ELR (cell line): ENCODE data around the gene LRRTM3.
A peak's percentile ranks its signal among the peaks of the same experiment; 100 is the strongest.

Experiments used
- DNase-seq: peaks from one replicate; pipeline ENCODE4 v3.0.0-alpha.2; 2015; ENCODE audit warnings: low read depth

Gene LRRTM3

DNA sequence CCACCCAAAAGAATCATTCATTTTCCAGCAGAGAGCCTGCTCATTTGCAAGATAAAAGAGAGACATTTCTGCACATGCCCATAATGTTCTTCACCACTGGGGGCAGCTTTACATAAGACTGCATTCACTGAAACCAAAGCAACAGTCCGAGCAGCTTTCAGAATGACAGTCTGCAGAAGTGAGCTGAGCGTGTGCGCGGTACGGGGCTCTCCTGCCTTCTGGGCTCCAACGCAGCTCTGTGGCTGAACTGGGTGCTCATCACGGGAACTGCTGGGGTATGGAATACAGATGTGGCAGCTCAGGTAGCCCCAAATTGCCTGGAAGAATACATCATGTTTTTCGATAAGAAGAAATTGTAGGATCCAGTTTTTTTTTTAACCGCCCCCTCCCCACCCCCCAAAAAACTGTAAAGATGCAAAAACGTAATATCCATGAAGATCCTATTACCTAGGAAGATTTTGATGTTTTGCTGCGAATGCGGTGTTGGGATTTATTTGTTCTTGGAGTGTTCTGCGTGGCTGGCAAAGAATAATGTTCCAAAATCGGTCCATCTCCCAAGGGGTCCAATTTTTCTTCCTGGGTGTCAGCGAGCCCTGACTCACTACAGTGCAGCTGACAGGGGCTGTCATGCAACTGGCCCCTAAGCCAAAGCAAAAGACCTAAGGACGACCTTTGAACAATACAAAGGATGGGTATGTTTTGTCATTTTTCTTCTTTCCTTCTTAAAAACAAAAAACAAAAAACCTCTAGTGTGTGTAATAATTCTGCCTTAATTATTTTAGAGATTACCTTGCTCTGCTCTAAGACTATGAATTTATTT, at the start of gene LRRTM3:
TSS of gene LRRTM3 (plus strand) at position 141 of the 820 bp plus-strand sequence.
- DNase-seq = peak; percentile 83

DNA sequence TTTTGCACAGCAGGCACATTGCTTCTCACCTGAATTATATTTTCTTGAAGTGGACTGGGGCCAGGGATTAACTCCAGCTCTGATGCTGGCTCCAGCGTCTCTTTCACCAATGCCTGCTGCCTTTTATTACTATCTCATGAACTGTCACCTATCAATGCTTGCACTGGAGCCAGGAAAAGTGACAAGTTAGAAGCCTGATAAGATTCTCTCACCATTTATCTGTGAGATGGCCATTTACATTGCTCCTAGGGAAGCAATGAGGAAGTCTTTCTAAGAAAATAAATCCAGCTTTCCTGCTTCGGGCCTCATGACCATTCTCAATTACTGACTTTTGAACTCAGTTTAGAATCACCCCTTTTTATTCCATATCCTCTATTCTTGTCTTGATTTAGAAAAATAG, 48.5 kb upstream of the LRRTM3 start:
- DNase-seq = no peak

DNA sequence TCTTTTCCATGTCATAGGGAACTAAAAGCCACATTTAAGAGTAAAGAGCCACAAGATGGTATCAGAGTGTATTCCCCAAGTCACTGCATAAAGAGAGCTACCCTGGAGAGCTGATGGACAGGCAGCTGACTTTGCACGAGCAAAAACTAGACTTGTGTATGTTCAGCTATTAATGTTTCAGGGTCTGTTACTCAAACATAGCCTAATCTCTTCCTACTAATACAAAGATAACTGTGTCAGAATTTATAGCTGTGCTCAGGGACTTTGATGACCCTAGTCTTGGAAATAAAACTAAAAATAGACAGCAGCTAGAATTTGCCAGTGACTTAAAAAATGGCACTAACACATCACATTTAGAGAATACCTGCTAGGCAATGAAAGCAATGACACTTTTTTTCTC, 45.5 kb upstream of the LRRTM3 start:
- no peak for DNase-seq

GRCh38 chr10:66880826-66881225, 45.0 kb upstream of the LRRTM3 start:
- no peak for DNase-seq

DNA sequence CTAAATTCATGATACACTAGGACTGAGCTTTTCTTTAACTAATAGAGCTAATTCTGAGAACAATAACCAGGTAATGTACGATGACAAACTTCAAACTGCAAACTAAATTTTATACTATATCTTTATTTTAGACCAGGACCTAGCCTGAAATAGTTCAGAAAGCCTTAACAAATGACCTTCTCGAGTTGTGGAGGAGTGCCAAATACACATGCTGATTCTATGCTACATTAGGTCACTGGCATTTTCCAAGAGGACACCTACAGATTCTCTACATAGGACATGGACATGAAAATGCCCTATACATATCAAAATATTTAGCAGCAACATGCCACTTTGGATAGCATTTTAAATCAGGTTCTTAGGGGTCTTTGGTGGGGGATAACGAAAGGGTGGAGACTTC, 44.0 kb upstream of the LRRTM3 start:
- DNase-seq = no peak

GRCh38 chr10:66882271-66882670, 43.6 kb upstream of the LRRTM3 start:
- no peak for DNase-seq

GRCh38 chr10:66886848-66887247, 39.0 kb upstream of the LRRTM3 start:
- DNase-seq = no peak

- no peak for DNase-seq
Observed at GRCh38 chr10:66888237-66888636, 37.6 kb upstream of the LRRTM3 start.

GRCh38 chr10:66892871-66893270, 33.0 kb upstream of the LRRTM3 start:
- no peak for DNase-seq

- DNase-seq = peak; percentile 68
Observed at GRCh38 chr10:66910671-66911070, 15.2 kb upstream of the LRRTM3 start.

DNA sequence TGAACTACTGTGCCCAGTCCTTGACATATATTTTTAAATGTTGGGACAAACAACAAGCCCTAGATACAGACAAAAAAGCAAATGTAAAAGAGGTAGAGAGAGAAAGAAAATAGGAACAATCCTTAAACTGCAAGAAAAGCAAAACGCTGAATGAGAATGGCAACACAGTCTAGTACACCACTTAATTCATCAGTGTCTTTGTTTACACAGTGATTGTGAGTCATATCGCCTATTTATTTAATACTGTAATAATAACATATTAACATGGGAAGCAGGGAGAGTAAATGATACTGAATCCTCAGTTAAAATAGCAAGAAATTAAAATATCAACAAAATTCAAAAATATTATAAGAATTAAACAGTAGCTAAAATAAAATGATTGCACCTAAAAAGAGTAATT, 9.8 kb upstream of the LRRTM3 start:
- DNase-seq = no peak

DNA sequence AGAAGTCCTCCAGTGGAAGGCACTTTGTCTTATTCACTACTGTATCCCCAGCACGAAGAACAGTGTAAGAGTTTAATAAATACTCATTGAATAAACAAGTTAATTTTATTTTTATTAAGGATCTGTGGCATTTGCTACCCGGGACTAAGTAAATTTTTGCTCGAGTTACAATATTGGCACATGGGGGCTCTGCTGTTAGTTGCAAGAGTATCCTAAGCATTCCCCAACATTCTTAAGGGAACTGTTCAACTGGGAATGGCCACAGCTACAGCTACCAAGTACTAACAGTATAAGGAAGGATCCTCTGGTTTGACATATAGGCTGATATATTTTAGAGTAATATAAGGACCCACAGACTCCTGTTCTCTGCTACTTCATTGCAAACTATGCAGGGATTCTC, 8.7 kb upstream of the LRRTM3 start:
- peak; percentile 12 for DNase-seq

DNA sequence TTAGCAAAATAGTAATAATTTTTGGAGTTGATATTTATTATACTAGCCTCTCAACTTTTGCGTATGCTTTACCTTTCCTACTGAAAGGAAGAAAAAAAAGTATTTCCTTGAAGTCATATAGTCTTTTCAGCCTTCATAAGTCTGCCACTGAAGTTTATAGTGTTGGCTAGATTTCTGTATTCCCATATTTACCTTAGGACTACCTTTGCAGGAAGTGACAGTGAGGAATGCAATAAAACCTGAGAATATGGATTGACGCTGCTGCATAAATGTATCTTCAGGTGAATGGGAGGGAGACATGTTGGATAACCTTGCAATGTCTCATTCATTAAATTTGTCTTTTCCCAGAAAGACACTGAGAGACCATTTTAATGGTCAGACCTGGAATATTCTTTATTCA, 6.6 kb upstream of the LRRTM3 start:
- DNase-seq = no peak

DNA sequence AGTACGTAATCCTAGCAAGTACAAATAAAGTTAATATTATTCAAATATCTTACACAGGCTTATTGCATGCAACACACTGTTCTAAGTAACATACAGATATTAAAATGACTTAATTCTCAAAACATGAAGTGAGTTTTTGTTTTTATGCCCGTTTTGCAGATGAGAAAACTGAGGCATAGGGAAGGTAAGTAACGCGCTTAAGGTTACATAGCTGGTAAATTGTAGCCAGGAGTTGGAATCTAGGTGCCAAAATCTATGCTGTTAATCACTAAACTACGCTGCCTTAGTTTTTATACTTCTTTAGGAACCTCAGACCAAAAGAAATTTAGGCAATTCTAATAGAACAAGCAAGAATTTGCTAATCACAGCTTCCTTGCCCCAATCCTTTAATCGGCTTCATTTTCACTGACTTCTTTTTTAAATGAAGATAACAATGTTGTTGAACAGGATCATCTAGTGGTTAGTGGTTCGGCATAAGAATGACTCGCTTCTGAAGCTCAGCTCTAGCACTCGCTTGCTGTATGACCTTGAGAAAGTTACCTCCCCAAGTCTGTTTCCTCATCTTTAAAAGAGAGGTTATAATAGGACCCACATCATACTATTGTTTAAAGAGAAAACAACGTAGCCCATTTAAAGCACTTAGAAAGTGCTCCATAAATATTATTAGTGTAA, 1.0 kb upstream of the LRRTM3 start:
- peak; percentile 6 for DNase-seq

- DNase-seq = no peak
Observed at GRCh38 chr10:66925373-66925772, 463 bp upstream of the LRRTM3 start.

DNA sequence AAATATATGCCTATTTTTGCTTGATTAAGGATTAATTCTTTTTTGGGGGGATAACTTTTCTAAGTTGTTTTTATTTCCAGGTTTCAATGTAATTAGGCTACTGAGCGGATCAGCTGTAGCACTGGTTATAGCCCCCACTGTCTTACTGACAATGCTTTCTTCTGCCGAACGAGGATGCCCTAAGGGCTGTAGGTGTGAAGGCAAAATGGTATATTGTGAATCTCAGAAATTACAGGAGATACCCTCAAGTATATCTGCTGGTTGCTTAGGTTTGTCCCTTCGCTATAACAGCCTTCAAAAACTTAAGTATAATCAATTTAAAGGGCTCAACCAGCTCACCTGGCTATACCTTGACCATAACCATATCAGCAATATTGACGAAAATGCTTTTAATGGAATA, 1.0 kb downstream of the LRRTM3 start:
- no peak for DNase-seq

DNA sequence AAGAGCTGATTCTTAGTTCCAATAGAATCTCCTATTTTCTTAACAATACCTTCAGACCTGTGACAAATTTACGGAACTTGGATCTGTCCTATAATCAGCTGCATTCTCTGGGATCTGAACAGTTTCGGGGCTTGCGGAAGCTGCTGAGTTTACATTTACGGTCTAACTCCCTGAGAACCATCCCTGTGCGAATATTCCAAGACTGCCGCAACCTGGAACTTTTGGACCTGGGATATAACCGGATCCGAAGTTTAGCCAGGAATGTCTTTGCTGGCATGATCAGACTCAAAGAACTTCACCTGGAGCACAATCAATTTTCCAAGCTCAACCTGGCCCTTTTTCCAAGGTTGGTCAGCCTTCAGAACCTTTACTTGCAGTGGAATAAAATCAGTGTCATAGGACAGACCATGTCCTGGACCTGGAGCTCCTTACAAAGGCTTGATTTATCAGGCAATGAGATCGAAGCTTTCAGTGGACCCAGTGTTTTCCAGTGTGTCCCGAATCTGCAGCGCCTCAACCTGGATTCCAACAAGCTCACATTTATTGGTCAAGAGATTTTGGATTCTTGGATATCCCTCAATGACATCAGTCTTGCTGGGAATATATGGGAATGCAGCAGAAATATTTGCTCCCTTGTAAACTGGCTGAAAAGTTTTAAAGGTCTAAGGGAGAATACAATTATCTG, 1.6 kb downstream of the LRRTM3 start:
- no peak for DNase-seq

DNA sequence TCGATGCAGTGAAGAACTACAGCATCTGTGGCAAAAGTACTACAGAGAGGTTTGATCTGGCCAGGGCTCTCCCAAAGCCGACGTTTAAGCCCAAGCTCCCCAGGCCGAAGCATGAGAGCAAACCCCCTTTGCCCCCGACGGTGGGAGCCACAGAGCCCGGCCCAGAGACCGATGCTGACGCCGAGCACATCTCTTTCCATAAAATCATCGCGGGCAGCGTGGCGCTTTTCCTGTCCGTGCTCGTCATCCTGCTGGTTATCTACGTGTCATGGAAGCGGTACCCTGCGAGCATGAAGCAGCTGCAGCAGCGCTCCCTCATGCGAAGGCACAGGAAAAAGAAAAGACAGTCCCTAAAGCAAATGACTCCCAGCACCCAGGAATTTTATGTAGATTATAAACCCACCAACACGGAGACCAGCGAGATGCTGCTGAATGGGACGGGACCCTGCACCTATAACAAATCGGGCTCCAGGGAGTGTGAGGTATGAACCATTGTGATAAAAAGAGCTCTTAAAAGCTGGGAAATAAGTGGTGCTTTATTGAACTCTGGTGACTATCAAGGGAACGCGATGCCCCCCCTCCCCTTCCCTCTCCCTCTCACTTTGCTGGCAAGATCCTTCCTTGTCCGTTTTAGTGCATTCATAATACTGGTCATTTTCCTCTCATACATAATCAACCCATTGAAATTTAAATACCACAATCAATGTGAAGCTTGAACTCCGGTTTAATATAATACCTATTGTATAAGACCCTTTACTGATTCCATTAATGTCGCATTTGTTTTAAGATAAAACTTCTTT, 2.3 kb downstream of the LRRTM3 start:
- DNase-seq = peak; percentile 38

GRCh38 chr10:66928776-66929175, 2.9 kb downstream of the LRRTM3 start:
- DNase-seq = no peak

DNA sequence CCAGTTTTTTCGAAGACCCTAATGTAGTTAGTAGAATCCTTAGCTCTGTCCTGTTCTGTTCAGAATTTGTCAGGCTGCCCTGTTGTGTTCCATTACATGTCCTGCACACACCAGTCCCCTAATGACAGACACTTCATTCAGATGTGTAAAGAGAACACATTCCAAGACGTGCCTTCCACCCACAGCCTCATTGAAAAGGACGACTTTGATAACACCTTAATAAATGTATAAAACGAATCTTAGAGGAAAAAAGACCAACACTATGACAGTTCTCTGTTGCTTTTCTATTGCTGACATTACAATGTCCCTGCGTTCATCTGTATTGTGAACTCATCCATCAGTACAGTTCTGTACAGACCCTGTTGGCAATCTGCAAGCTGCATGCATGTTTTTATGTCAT, 3.5 kb downstream of the LRRTM3 start:
- no peak for DNase-seq

DNA sequence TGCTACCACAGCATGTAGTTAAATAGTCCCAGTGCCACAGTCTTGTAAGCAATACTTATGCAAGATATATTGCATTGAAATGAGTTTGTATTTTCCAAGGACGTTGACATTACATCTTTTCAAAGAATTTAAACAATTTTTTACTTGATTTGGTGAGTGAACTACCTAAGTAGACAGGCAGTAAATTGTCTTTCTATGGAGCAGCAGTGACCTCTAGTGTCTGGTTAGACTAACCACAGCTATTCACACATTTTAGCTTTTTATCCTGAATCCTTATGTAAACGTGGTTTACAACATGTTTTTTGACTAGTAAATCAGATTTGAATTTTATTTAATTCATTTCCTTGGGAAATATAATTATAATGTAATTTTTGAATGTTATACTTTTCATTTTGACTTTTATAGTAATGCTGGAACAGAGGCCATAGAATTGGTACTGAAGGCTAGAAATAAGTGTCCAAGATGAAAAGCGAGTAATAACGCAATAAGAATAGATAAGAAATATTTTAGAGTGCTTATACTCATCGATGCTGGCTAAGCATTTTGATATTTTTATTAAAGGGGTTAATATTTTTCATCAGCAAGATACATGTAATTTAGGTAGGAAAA, 5.6 kb downstream of the LRRTM3 start:
- peak; percentile 70 for DNase-seq

DNA sequence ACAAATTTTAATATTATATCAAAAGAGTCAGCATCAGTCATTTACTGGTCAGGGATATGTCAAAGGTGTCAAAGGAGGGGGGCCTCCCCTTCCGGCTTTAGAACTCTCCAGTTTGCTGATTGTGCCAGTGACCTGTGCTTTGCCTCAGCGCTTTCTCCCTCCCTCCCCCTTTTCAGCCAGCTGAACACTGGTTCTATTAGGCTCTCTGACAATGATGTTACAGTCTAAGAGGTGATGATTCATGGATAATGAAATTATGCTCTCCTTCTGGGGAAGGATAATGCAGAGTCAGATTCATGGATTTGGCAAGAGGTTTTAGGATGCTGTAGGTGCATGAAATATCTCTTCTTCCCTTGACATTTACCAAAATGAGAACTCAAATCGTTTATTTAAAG, 6.1 kb downstream of the LRRTM3 start:
- DNase-seq = no peak
